Measurements from ENCODE around the gene FBXL14. TPM values are rescaled to one million over a fixed set of nuclear protein-coding genes. Genes with fewer than 3 reads are reported as not detected.

The FBXL14 gene
- total and polyA plus RNA-seq, 3 experiments from 2014 or later = 20.5 to 30.4 (median 22.1) TPM

DNA sequence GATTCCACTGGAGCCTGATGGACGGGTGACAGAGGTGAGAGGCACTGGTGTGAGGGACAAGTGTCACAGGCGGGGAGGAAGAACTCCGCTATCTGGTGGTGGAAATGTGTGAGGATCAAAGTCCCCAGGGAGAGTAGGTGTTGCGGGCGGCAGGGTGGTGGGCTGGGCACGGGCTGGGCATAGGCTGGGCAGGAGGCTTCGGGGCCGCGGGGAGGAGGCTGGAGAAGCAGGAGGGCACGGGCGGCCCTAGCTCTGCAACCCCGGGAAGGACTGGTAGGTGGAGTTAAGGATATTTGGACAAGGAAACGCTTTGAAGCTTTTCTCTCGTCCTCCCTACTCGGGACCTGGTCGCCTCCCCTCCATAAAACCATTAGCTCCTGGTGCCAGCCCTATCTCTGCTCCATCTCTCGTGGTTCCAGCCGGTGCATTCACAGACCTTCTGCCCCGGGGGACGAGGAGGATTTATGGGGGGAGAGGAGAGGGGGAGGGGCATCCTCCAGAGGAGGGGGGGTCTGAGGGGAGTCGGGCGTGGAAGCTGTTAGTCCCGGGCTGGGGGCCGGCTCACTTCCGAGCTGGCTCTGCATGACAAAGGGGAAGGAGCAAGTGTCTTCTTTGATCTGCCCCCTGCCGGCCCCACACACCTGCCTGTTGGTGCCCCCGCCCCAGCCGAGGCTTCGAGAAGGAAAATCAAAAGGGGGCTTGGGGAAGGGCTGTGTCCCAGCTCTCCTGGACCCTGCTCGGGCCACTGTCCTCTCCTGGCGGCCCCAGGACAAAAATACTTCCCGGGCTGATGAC is 35.2 kb upstream of the FBXL14 start:
- no peaks in the 10 kb centered on the region for H3K9me3 ChIP-seq (ENCODE audit: low read length)
- H3K27ac ChIP-seq (ENCODE audit: low read depth, low read length) = no peak overlapping the region
- Mint-ChIP-seq H3K36me3 (no peaks in the 10 kb centered on the region), H3K4me1 (peaks cover 14 to 24% (median 15%) of the 10 kb centered on the region in 3 donors), H3K27me3 (peaks cover 54 to 72% of the 10 kb centered on the region in 2 donors), H3K4me3 (peak overlapping the region; percentile 38 to 80 (median 73)), H3K27ac (peak overlapping the region in 2 of 8 donors; percentile 5 to 70), H3K9me3 (no peaks in the 10 kb centered on the region)
- no peak for DNase-seq
- no peak overlapping the region for H3K4me3 ChIP-seq (ENCODE audit: low read length)
- H3K4me1 ChIP-seq (ENCODE audit: insufficient read depth, low read length) = no peaks in the 10 kb centered on the region
- ChIA-PET POLR2A (interaction anchor here (0.7 kb wide), 1 partner anchor 512 kb away, joined by 4 read pairs; no protein-coding TSS in a partner anchor), CTCF (interaction anchor here (1.1 to 1.3 kb wide), 2 partner anchors 12 to 511 kb away, joined by 3 to 5 read pairs; no protein-coding TSS in a partner anchor)
- no peaks in the 10 kb centered on the region for H3K36me3 ChIP-seq (ENCODE audit: insufficient read depth, low read length)
- peaks cover 23% of the 10 kb centered on the region for H3K27me3 ChIP-seq (ENCODE audit: insufficient read depth, low read length, poor library complexity, severe bottlenecking)

DNA sequence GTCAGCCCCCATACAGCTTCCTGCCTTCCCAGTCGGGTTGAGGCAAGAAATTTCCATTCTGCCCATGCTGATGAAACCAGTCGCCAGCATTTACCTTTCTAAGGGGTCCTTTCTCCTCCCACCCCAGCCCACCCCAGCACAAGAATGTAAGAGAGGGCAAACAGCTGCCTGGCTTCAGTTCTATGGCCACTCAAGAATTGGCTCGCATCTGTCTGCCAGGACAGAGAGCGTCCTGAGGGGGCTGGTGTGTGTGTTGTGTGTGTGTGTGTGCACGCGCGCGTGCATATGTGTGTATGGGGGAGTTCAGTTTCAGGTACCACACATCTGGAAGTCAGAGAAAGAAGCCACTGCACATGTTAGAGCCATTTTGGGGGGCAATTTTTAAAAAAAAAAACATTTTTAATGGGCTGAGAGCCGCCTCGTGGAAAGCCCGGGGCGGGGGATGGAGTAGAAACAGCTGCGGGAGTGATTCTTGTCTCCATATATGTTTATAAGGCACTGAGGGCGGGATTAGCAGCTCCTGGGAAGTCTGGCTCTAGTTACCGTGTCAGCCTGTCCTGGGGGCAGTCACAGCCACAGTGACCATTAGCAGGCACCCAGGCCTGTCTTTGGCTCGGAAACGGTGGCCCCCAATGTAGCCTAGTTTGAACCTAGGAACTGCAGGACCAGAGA is 34.4 kb upstream of the FBXL14 start, which contains the start of gene WNT5B:
Gene WNT5B, plus strand, starts transcription at position 566 of the 672 bp plus-strand sequence. CDS start 2,124 bp downstream, outside the sequence.
- ChIA-PET CTCF (interaction anchor here (1.1 kb wide), 1 partner anchor 511 kb away, joined by 5 read pairs; no protein-coding TSS in a partner anchor), POLR2A (interaction anchor here (0.7 kb wide), 1 partner anchor 511 kb away, joined by 4 read pairs; no protein-coding TSS in a partner anchor)
- H3K27ac ChIP-seq (ENCODE audit: low read depth, low read length) = no peak within 1 kb of the TSS
- Mint-ChIP-seq H3K4me3 (peak within 1 kb of the TSS; percentile 38 to 80 (median 73)), H3K27me3 (peaks cover 53 to 70% of the 10 kb centered on the region in 2 donors), H3K36me3 (no peaks in the 10 kb centered on the region), H3K27ac (peak within 1 kb of the TSS in 3 of 8 donors; percentile 5 to 70 (median 56)), H3K4me1 (peaks cover 14 to 24% (median 15%) of the 10 kb centered on the region in 3 donors), H3K9me3 (no peaks in the 10 kb centered on the region)
- no peaks in the 10 kb centered on the region for H3K36me3 ChIP-seq (ENCODE audit: insufficient read depth, low read length)
- H3K4me1 ChIP-seq (ENCODE audit: insufficient read depth, low read length) = no peaks in the 10 kb centered on the region
- H3K27me3 ChIP-seq (ENCODE audit: insufficient read depth, low read length, poor library complexity, severe bottlenecking) = peaks cover 23% of the 10 kb centered on the region
- DNase-seq = no peak
- no peak within 1 kb of the TSS for H3K4me3 ChIP-seq (ENCODE audit: low read length)
- H3K9me3 ChIP-seq (ENCODE audit: low read length) = no peaks in the 10 kb centered on the region

DNA sequence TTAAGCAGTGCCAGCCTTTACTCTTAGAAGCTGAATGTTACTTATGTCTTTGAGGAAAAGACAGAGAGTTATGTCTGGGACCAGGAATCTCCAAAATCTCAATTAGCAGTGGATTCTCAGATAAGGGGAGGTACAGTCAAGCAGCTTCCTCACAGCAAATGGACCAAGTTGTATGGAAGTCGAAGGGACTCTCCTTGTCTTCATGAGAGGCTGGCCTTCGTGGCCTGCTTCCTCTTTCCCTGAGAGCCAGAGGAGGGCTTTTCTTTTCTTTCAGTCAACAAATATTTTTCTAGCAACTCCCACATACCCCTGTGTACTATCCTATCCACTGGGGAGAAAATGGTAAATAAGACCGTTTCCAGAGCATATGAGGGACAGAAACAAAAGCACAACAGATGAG is 28.0 kb upstream of the FBXL14 start:
- Histone ChIP-seq H3K27me3 (ENCODE audit: insufficient read depth, low read length, poor library complexity, severe bottlenecking) (no peaks in the 10 kb centered on the region), H3K4me1 (ENCODE audit: insufficient read depth, low read length) (no peaks in the 10 kb centered on the region), H3K4me3 (ENCODE audit: low read length) (no peak overlapping the region), H3K36me3 (ENCODE audit: insufficient read depth, low read length) (no peaks in the 10 kb centered on the region), H3K9me3 (ENCODE audit: low read length) (no peaks in the 10 kb centered on the region), H3K27ac (ENCODE audit: low read depth, low read length) (no peak overlapping the region)
- H3K9me3 Mint-ChIP-seq = peaks cover 0 to 1% (median 0%) of the 10 kb centered on the region in 5 donors
- no peaks in the 10 kb centered on the region for H3K36me3 Mint-ChIP-seq
- no peaks in the 10 kb centered on the region for H3K4me1 Mint-ChIP-seq
- peaks cover 29 to 38% of the 10 kb centered on the region in 2 donors for H3K27me3 Mint-ChIP-seq
- H3K4me3 Mint-ChIP-seq = no peak overlapping the region
- POLR2A ChIA-PET = no interaction called here
- no peak overlapping the region for H3K27ac Mint-ChIP-seq
- DNase-seq = no peak
- CTCF ChIA-PET = interaction anchor here (1.1 to 1.5 kb wide), 2 partner anchors 12 to 504 kb away, joined by 3 to 5 read pairs; no protein-coding TSS in a partner anchor

DNA sequence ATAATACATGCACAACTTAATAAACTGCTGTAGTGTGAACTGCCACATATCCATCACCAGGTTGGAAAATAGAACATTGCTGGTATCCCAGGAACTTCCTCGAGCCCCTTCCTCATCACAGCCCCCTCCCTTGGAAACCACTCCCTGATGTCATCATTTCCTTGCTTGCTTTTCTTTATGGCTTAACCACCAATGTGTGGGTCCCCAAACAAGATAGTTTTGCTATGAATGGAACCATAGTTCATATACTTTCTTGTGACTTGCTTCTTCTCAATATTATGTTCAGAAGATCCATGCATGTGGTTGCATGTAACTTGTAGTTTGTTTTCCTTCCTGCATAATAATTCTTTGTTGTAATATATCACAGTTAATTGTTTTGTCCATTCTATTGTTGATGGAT is 25.7 kb upstream of the FBXL14 start:
- Mint-ChIP-seq H3K27me3 (peaks cover 18 to 34% of the 10 kb centered on the region in 2 donors), H3K36me3 (no peaks in the 10 kb centered on the region), H3K4me3 (no peak overlapping the region), H3K27ac (no peak overlapping the region), H3K9me3 (peaks cover 0 to 2% (median 0%) of the 10 kb centered on the region in 5 donors), H3K4me1 (no peaks in the 10 kb centered on the region)
- H3K9me3 ChIP-seq (ENCODE audit: low read length) = no peaks in the 10 kb centered on the region
- POLR2A ChIA-PET = no interaction called here
- no peaks in the 10 kb centered on the region for H3K4me1 ChIP-seq (ENCODE audit: insufficient read depth, low read length)
- no peaks in the 10 kb centered on the region for H3K36me3 ChIP-seq (ENCODE audit: insufficient read depth, low read length)
- H3K27me3 ChIP-seq (ENCODE audit: insufficient read depth, low read length, poor library complexity, severe bottlenecking) = no peaks in the 10 kb centered on the region
- no peak overlapping the region for H3K4me3 ChIP-seq (ENCODE audit: low read length)
- H3K27ac ChIP-seq (ENCODE audit: low read depth, low read length) = no peak overlapping the region
- CTCF ChIA-PET = no interaction called here
- no peak for DNase-seq

DNA sequence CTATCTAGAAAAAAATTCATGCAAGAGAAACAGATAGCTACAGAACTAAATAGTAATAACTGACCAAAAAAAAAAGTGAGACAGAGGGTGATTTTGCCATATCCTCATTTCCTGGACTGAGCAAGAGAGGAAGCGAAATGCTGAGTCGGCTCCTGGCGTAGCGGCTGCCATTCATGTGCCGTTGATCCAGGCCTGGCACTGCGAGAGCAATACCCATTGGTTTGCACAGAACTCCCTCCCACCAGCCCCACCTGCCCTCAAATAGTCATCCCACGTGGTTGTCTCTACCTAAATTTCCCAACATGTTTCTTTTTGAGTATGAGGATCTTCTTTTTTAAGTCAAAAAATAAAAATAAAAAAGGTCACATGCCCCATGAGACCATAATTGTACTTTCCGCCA is 25.2 kb upstream of the FBXL14 start:
- POLR2A ChIA-PET = no interaction called here
- Mint-ChIP-seq H3K36me3 (no peaks in the 10 kb centered on the region), H3K4me3 (no peak overlapping the region), H3K27me3 (peaks cover 17 to 29% of the 10 kb centered on the region in 2 donors), H3K4me1 (no peaks in the 10 kb centered on the region), H3K9me3 (peaks cover 0 to 2% (median 0%) of the 10 kb centered on the region in 5 donors), H3K27ac (no peak overlapping the region)
- H3K4me3 ChIP-seq (ENCODE audit: low read length) = no peak overlapping the region
- no peaks in the 10 kb centered on the region for H3K9me3 ChIP-seq (ENCODE audit: low read length)
- DNase-seq = no peak
- no peak overlapping the region for H3K27ac ChIP-seq (ENCODE audit: low read depth, low read length)
- H3K27me3 ChIP-seq (ENCODE audit: insufficient read depth, low read length, poor library complexity, severe bottlenecking) = no peaks in the 10 kb centered on the region
- CTCF ChIA-PET = no interaction called here
- H3K4me1 ChIP-seq (ENCODE audit: insufficient read depth, low read length) = no peaks in the 10 kb centered on the region
- no peaks in the 10 kb centered on the region for H3K36me3 ChIP-seq (ENCODE audit: insufficient read depth, low read length)

DNA sequence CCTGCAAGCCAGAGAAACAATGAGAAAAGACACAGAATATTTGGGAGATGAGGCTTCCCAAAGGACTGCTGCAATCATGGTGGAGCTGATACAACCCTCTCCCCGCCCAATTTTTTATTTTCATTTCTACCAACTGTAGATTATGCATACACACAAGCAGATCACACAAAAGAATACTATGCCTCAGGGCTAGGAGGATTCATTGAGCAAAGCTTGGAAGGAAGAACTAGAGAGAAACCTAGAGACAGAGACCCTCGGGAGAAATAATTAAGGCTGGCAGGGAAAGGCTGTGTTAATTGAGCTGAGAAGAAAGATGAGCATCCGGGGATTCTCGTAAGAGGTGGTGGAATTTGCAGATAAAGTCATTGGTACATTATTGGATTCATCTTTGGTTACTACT is 24.8 kb upstream of the FBXL14 start:
- peaks cover 0 to 2% (median 0%) of the 10 kb centered on the region in 5 donors for H3K9me3 Mint-ChIP-seq
- H3K36me3 Mint-ChIP-seq = no peaks in the 10 kb centered on the region
- Histone ChIP-seq H3K4me3 (ENCODE audit: low read length) (no peak overlapping the region), H3K27me3 (ENCODE audit: insufficient read depth, low read length, poor library complexity, severe bottlenecking) (no peaks in the 10 kb centered on the region), H3K9me3 (ENCODE audit: low read length) (no peaks in the 10 kb centered on the region), H3K4me1 (ENCODE audit: insufficient read depth, low read length) (no peaks in the 10 kb centered on the region), H3K36me3 (ENCODE audit: insufficient read depth, low read length) (no peaks in the 10 kb centered on the region), H3K27ac (ENCODE audit: low read depth, low read length) (no peak overlapping the region)
- H3K27ac Mint-ChIP-seq = no peak overlapping the region
- ChIA-PET CTCF (no interaction called here), POLR2A (no interaction called here)
- no peaks in the 10 kb centered on the region for H3K4me1 Mint-ChIP-seq
- H3K4me3 Mint-ChIP-seq = no peak overlapping the region
- DNase-seq = no peak
- H3K27me3 Mint-ChIP-seq = peaks cover 17 to 26% of the 10 kb centered on the region in 2 donors

DNA sequence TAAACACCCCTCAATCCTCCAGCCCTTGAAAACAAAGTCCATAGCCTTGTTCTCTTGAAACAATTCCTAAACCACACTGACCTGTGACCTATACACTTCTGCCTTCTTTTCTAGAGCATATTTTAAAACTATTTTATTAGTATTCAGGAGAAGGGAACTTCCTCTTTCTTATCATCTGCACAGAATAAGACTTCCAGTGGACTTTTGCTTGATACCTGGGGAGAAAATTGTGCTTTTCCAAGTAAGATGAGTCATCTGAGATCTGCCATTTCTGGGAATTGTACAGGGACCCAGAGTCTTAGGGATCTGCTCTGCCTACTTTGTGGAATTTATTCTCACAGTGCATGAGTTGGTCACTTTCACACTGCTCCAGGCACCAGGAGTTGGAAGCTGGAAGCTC is 24.1 kb upstream of the FBXL14 start:
- H3K36me3 ChIP-seq (ENCODE audit: insufficient read depth, low read length) = no peaks in the 10 kb centered on the region
- Mint-ChIP-seq H3K36me3 (no peaks in the 10 kb centered on the region), H3K4me3 (no peak overlapping the region), H3K27ac (no peak overlapping the region), H3K9me3 (peaks cover 0 to 2% (median 0%) of the 10 kb centered on the region in 5 donors), H3K27me3 (peaks cover 16 to 22% of the 10 kb centered on the region in 2 donors), H3K4me1 (no peaks in the 10 kb centered on the region)
- H3K27me3 ChIP-seq (ENCODE audit: insufficient read depth, low read length, poor library complexity, severe bottlenecking) = no peaks in the 10 kb centered on the region
- H3K27ac ChIP-seq (ENCODE audit: low read depth, low read length) = no peak overlapping the region
- H3K9me3 ChIP-seq (ENCODE audit: low read length) = no peaks in the 10 kb centered on the region
- ChIA-PET CTCF (no interaction called here), POLR2A (no interaction called here)
- no peak overlapping the region for H3K4me3 ChIP-seq (ENCODE audit: low read length)
- DNase-seq = no peak
- H3K4me1 ChIP-seq (ENCODE audit: insufficient read depth, low read length) = no peaks in the 10 kb centered on the region

All from CD8-positive, alpha-beta memory T cell (primary cell).